GM13976 (cell line): Measurements from ENCODE around the gene ZNF652.

Experiments used
- DNase-seq: peaks from one replicate; pipeline ENCODE4 v3.0.0; 2012; ENCODE audit warnings: low spot score
- CTCF ChIP-seq: IDR thresholded peaks from 2 replicates; pipeline ENCODE4 v1.5.1; 2012; ENCODE audit warnings: borderline replicate concordance, mild to moderate bottlenecking; ENCODE audit not compliant: insufficient read depth; ENCODE audit errors: extremely low read depth, missing control alignments, control extremely low read depth
- in situ Hi-C: fragments of 300-500 bp; cut with MboI; formaldehyde crosslinking; loops from one replicate; pipeline ENCODE4 v1.12.0; 2022; ENCODE audit warnings: low sequenced_read_pairs, mixed read lengths, inconsistent platforms; ENCODE audit not compliant: unreplicated experiment

Gene ZNF652

GRCh38 chr17:49249890-49250522 is 112.0 kb downstream of the ZNF652 start:
- no peak for DNase-seq
- in situ Hi-C loops, result no loop called here
- TF ChIP-seq CTCF, result no peak

GRCh38 chr17:49249292-49249794 is 112.7 kb downstream of the ZNF652 start:
- in situ Hi-C loops, result no loop called here
- DNase-seq, result no peak
- TF ChIP-seq CTCF, result no peak

GRCh38 chr17:49247944-49248343 is 114.1 kb downstream of the ZNF652 start:
- no peak for DNase-seq
- TF ChIP-seq CTCF, result no peak
- in situ Hi-C loops, result no loop called here

GRCh38 chr17:49244839-49245238 is 117.2 kb downstream of the ZNF652 start:
- no peak for TF ChIP-seq CTCF
- DNase-seq, result no peak
- in situ Hi-C loops, result no loop called here
